Neural crest cell (in vitro differentiated cells): Measurements from ENCODE around the gene C13orf42. TPM values are rescaled to one million over a fixed set of nuclear protein-coding genes. Genes with fewer than 3 reads are reported as not detected.

Source experiments
- DNase-seq: peaks from one replicate; pipeline ENCODE4 v3.0.0; 2021; ENCODE audit warnings: low read depth, mixed read lengths, low spot score
- H3K27ac Mint-ChIP-seq: one replicate; pipeline ENCODE4 v1.8.0; 2021; ENCODE audit warnings: mild to moderate bottlenecking, mixed read lengths; ENCODE audit not compliant: unreplicated experiment
- H3K27me3 Mint-ChIP-seq: 2 replicates; pipeline ENCODE4 v1.8.0; 2021; ENCODE audit warnings: low read depth, mild to moderate bottlenecking, mixed read lengths
- H3K36me3 Mint-ChIP-seq: 2 replicates; pipeline ENCODE4 v1.8.0; 2021; ENCODE audit warnings: low read depth, mild to moderate bottlenecking, mixed read lengths
- H3K4me1 Mint-ChIP-seq: 2 replicates; pipeline ENCODE4 v1.8.0; 2021; ENCODE audit warnings: mixed read lengths
- H3K4me3 Mint-ChIP-seq: one replicate; pipeline ENCODE4 v1.8.0; 2021; ENCODE audit warnings: mild to moderate bottlenecking, mixed read lengths
- H3K9me3 Mint-ChIP-seq: 2 replicates; pipeline ENCODE4 v1.8.0; 2021; ENCODE audit warnings: mixed read lengths
- total RNA-seq: library from RNA; stranded (reverse); gene quantifications from 2 replicates; pipeline ENCODE4 v1.2.1, GENCODE V29; 2021
- TF ChIP-seq, protein P1 (sequence below): fragments of 200-600 bp; sonication (generic); conservative IDR thresholded peaks from 2 replicates; pipeline ENCODE4 v1.5.0; 2021; ENCODE audit warnings: antibody characterized with exemption, mild to moderate bottlenecking

The C13orf42 gene
- total RNA-seq, 1 donor from 2014 or later = not detected

DNA sequence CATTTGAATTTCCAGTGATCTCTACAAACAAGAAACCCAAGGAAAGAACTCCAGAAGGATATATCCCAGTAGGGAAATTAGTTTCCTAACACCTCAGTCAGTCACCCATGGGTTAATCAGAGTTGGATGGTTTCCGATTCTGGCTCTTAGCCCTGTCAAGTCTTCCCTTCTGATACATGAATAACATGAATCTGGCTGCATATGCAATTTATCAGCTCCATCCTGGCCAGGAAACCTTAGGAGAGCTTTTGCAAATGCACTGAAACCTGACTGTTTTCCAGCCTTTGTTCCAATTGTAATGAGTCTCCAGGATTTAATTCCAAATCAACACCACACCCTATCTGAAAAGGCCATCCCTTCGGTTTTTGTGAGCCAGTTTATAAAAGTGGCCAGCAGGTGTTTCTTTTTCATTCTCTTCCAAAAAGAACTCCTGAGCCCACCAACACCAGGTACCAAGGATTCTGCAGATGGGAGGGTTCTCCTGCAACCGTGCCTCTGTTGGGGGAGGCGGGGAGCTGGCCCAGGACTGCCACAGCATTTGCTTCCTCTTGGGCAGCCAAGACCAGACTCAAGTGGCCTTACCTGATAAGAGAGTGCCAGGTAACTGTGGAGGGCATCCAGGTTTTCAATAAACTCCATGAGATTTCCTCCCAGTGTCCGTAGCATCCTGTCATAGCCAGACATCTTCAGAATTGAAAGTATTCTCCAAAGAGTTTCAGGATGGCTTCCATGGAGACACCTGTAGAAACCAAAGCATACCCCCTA lies 77.5 kb downstream of the C13orf42 start:
- TF ChIP-seq, protein P1, sequence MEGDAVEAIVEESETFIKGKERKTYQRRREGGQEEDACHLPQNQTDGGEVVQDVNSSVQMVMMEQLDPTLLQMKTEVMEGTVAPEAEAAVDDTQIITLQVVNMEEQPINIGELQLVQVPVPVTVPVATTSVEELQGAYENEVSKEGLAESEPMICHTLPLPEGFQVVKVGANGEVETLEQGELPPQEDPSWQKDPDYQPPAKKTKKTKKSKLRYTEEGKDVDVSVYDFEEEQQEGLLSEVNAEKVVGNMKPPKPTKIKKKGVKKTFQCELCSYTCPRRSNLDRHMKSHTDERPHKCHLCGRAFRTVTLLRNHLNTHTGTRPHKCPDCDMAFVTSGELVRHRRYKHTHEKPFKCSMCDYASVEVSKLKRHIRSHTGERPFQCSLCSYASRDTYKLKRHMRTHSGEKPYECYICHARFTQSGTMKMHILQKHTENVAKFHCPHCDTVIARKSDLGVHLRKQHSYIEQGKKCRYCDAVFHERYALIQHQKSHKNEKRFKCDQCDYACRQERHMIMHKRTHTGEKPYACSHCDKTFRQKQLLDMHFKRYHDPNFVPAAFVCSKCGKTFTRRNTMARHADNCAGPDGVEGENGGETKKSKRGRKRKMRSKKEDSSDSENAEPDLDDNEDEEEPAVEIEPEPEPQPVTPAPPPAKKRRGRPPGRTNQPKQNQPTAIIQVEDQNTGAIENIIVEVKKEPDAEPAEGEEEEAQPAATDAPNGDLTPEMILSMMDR = no peak
- Mint-ChIP-seq H3K36me3 (no peaks in the 10 kb centered on the region), H3K27me3 (no peaks in the 10 kb centered on the region), H3K4me3 (no peak overlapping the region), H3K27ac (no peak overlapping the region), H3K4me1 (no peaks in the 10 kb centered on the region), H3K9me3 (no peaks in the 10 kb centered on the region)
- no peak for DNase-seq

DNA sequence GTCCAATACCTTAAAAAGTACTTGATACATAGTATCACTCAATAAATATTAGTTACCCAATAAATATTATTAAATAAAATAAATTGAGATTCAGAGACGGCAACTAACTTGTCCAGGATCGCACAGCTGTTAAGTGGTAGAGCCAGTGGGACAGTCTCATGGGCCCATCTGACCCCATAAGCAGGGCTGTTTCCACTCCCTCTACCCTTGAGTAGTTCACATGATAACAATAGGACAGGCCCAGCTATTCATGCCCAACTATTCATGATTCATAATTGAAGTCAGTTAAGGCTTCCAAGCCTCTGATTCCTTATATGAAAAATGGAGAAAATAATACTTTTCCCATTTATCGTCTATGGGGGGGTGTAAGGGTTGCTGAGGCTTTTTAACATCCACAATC lies 78.2 kb downstream of the C13orf42 start:
- no peaks in the 10 kb centered on the region for H3K4me1 Mint-ChIP-seq
- no peak for DNase-seq
- TF ChIP-seq, protein P1 = no peak
- H3K4me3 Mint-ChIP-seq = no peak overlapping the region
- no peak overlapping the region for H3K27ac Mint-ChIP-seq
- H3K27me3 Mint-ChIP-seq = no peaks in the 10 kb centered on the region
- H3K36me3 Mint-ChIP-seq = no peaks in the 10 kb centered on the region
- H3K9me3 Mint-ChIP-seq = no peaks in the 10 kb centered on the region

Other genes starting within 250 kb of the C13orf42 start
- 53.2 and 55.2 TPM in 2 replicates for gene RNASEH2B, start 201.5 kb downstream of the C13orf42 start, total RNA-seq
- 3.7 and 3.8 TPM in 2 replicates for gene FAM124A, start 111.1 kb upstream of the C13orf42 start, total RNA-seq
- not detected in 2 replicates for gene SERPINE3, start 228.4 kb upstream of the C13orf42 start, total RNA-seq